Activated CD4-positive, alpha-beta T cell treated with anti-CD3 and anti-CD28 coated beads for 48 hours (primary cell): Measurements from ENCODE around the gene SAG.

Experiments used
- DNase-seq: peaks from one replicate; pipeline ENCODE4 v3.0.0-alpha.2; 2020

SAG gene

GRCh38 chr2:233289648-233290047, 18.0 kb upstream of the SAG start:
- no peak for DNase-seq

GRCh38 chr2:233290051-233290845, 17.4 kb upstream of the SAG start:
- DNase-seq, result no peak

DNA sequence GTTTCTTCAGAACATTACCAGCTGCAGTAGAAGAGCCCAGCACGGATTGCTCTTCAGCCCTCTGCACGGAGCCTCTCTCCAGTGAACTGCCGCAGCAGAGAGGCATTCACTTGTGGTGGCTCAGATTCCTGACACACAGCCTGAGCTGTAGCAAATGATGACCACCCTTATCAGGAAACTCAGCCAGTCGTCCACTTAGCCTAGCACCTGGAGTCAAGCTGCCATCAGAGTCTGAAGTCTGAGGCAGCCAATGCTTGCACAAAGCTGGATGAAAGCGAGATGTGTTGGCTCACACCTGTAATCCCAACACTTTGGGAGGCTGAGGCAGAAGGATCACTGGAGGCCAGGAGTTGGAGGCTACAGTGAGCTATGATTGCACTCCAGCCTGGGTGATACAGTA, 11.7 kb upstream of the SAG start:
- no peak for DNase-seq

DNA sequence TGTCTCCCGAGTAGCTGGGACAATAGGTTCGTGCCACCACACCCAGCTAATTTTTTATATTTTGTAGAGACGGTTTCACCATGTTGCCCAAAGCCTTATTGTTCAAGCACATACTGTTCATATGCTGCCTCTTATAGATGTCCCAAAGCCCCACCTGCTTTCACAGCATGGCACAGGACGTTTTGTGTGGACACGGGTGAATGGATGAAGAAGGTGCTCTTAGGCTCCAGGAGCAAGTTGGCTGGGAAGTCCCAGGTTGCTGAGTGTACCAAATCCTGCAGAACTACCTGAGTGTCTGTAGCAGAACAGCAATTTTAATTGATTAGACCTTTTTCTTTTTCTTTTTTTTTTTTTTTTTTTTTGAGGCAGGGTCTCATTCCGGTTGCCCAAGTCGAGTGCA, 10.5 kb upstream of the SAG start:
- no peak for DNase-seq

DNA sequence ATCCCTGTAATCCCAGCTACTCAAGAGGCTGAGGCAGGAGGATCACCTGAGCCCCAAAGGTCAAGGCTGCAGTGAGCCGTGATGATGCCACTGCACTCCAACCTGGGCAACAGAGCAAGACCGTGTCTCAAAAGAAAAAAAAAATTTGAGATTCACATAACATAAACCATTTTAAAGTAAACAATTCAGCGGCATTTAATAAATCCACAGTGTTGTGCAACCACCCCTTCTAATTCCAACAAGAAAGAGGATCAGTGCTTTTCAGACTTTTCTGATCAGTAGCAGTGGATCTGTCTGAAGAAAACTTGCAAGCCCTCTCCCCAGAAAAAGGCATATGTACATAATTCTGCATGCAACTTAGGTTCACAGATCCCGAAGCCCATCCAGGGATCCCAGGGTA, 7.2 kb upstream of the SAG start:
- DNase-seq, result no peak

DNA sequence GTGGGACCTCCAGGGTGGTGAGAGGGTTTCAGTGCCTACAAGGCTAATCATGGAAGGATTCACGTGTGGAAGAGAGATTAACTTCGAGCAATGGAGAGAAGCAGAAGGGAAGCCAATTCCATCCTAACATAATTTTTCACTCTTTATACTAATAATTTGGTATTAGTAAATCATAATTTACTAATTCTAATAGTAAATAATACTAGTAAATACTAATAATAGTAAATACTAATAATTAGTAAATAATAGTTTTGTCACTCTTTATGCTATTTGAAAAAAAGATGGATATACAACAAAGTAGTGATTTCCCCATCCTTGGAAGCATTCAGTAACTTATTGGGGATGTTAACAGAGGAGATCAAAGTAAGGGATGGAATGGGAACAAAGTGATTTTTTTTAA, 6.4 kb upstream of the SAG start:
- DNase-seq, result no peak

DNA sequence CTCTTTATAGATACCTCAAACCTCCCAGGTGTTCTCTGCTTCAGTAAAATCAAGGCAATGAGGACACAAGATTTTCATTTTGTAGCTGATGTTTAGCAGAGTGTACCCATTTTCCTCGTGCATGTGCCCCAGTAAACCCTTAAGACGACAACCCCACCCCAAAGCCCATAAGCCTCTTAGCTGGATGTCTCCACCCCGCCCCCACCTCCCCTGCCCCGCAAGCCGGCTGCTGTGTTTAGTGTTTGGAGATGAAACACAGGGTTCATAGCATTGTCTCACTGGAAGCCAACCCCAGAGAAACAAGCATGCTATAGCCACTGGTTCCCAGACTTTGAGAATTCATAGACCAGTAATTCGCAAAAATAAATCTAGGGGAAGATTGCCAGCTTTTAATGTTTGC, 5.8 kb upstream of the SAG start:
- no peak for DNase-seq

DNA sequence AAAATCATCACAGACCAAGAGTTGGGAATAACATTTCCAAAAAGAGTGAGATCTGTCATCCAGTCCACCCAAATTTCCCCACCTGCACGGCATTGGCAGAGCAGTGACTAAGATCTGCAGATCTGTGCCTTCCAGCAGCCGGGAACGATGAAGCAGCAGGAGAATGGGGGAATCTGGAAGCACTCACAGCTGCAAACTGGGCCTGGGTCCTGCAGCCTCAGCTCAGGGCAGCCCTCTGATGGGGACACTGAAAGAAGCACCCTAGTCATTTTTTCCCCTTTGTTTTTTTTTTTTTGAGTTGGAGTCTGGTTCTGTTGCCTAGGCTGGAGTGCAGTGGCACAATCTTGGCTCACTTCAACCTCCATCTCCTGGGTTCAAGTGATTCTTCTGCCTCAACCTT, 4.4 kb upstream of the SAG start:
- no peak for DNase-seq

- DNase-seq, result no peak
Observed at GRCh38 chr2:233311241-233311926, 3.8 kb downstream of the SAG start.

DNA sequence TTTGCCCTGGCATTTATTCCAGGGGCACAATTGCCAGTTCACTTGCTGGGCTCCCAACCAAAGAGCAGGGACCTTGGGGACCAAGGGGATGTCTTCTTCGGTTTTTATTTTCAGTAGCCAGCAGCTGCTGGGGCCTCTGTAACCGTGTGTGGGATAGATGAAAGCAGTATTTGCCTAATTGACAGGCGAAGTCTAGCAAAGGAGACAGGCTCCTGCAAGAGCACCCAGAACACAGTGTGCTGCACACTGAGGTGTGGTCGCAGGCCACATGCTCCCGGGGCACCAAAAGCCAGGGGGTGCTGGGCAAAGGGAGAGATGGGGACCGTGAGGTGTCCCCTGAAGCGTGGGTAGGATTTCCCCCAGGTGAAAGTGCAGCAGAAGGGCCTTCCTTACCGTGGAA, 5.3 kb downstream of the SAG start:
- DNase-seq, result no peak

DNA sequence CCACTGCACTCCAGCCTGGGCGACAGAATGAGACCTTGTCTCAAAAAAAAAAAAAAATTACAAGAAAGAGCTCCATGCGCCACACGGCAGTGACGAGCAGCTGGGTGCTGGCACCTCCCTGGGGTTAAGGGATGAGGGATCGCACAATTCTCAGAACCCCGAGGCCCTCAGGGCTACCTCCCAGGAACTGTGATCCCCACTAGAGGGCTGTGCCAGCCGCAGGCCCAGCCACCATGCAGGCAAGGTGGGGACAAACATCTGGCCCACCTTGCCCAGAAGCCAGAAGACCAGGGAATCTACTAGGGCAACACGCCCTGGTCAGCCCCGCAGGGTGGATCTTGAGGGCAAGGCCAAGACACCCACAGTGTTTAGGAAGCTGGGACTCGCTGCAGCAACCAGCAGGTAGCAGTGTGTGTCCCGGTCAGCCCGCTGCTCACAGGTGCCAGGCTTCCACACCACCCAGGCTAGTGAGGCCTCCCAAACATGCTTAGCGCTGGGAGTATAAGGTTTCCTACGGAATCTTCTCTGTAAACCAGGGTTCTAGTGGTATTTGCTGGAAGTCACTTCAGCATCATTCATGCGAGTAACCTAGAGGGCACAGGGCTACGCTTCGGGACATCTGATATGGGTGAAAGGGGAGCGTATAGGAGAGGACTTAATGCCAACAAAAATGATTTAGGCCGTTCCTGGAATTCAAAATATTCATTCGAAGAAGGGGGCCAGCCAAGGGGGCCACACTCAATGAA, 6.7 kb downstream of the SAG start:
- no peak for DNase-seq

DNA sequence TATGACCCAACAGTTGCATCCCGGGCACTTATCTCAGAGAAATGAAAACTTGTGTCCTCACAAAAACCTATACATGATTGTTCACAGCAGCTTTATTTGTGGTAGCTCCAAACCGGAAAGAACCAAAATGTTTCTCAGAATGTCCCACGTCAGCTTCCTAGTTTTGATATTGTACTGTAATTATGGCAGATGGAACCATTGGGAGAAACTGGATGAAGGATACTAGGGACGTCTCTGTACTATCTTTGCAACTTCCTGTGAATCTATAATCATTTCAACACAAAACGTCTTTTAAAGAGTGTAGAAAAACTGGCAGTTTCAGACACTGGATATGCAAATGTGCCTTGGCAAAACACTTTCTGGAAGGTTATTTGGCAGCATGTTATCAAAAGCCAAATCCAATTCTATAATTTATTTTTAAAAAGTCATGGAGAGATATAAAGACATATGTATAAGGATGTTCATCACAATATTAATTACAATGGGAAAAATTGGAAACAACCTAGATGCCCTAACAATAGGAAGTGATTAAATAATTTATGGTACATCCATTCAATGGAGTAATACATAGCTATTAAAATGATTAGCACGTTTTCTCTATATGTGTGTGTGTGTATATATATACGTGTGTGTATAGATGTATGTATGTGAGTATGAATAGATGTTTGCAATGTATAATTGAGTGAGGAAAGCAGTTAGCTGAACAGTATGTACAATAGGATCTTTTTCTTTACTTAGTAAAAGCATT, 9.8 kb downstream of the SAG start:
- no peak for DNase-seq

DNA sequence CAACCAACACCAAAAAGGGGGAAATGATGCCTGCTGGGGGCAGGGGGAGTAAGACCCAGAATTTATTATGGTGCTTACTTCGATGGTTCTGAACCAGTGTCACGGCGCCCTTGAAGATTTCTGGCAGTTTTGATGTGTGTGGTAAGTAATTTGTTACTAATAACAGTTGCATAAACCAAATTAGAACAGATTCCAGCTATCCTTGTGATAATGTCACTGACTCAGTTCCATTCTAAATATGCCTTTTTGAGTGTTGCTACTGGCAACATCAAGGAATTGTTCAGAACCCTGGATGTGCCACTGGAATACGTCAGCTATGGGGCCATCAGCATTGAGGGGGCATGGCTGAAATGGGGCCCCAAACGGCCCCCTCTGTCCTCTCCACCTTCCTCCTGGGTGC, 11.6 kb downstream of the SAG start:
- no peak for DNase-seq

GRCh38 chr2:233320470-233320869, 12.9 kb downstream of the SAG start:
- DNase-seq, result no peak

DNA sequence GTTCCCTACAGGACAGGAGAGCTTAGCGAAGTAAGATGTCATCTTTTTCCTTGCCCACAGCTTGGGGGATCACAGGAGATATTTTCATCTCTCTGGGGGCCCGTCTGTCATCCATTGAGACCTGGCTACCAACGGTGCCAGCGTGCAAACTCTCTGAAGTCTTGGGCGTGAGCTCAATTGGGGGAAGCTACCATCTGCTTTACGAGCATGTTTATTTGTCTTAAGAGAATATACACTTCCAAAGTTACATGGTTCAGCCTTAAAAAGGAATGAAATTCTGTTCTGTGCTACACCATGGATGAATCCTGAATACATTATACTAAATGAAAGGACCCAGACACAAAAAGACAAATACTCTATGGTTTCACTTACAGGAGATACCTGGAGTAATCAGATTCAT, 13.6 kb downstream of the SAG start:
- no peak for DNase-seq

GRCh38 chr2:233323851-233324250, 16.2 kb downstream of the SAG start:
- DNase-seq, result no peak

GRCh38 chr2:233325256-233325655, 17.6 kb downstream of the SAG start:
- DNase-seq, result no peak

DNA sequence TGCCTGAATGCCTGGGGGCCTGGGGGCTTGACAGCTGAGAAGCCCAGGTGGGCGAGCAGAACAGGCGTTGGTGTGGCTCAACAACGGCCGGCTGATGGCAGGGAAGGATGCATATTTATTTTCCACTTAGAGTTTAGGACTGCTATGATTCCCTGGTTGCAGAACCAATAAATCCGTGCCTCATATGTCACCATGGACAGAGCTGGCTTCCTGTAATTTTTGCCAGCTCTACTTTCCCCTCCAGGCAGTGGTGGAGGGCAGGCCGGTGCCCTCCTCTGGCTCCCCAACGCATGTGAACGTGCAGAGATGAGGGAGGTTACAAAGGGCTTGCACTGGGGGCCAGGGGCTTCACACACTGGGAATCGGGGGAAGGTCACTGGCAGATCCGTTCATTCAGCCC, 18.2 kb downstream of the SAG start:
- no peak for DNase-seq

DNA sequence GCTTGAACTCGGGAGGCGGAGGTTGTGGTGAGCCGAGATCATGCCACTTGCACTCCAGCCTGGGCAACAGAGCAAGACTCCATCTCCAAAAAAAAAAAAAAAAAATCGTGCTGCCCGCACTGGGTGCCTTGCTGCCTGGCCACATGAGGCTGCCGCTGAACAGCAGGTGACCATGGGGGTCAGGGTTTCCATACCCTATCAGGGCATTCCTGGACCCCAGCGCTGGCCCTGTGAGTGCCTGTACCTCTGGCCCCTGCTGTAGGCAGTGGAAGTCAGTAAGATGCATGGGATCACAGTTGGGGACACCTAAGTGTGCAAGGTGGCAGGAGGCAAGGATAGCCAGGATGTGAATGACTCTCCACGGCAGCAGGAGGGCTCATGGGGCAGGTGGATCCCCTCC, 18.9 kb downstream of the SAG start:
- no peak for DNase-seq

GRCh38 chr2:233328922-233329321, 21.3 kb downstream of the SAG start:
- DNase-seq, result no peak

DNA sequence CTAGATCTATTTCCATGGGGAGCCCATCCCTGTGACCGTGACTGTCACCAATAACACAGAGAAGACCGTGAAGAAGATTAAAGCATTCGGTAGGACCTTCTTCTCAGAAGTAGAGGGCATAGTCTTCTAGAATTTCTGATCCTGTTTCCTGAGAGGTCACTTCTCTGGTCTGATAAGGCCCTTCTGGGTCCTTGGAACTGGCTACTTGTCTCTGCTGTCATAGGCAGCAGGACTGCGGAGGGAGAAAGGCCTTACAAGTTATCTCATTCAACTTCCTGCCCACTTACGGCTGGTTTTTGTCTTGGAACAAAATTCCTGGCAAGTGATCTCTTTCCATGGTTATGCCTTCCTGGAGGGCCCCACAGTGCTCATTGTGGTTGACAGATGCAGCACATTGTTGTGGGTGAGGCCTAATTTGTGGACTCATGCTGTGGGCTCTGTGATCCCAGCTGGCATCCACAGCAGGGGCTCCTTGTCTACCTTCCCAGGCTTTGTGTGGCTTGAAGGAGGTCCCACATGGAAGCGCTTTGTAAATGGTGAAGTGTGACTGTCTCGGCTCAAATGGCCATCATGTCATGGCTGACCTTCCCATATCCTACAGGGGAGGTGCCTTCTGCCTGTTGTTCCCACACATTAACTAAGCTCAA, 22.0 kb downstream of the SAG start:
- DNase-seq, result no peak

DNA sequence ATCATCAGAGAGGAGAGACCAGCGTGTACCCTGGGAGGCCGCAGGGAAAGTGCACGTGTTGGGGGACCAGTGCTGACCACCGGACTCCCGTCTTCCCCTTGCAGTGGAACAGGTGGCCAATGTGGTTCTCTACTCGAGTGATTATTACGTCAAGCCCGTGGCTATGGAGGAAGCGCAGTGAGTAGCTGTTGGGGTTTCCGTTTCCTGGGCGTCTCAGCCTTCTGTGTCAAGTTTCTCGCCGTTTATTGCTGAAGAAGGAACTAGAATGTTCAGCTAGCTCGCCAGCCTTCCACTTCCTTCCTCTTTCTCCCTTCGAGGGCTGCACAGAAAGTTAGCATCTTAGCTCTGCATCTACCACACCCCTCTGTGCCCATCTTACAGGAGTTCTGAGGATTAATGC, 23.9 kb downstream of the SAG start:
- DNase-seq, result peak; percentile 66

DNA sequence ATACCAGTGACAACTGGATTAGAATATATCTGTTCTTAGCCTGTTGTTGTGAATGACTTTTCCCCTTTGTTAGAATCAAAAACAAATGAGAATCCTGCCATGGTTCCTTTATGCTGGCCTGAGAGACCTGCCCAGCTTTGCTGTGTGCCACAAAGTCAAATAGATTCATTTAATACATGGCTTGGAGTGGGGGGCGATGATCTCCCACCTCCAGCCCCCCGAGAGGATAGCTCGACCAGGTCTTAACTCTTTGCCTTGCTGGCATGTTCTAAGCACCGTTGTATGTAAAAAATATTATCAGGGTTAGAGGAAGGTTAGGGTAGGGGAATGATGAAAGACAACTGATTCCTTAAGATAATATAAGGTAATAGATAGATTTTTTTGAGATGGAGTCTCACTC, 24.5 kb downstream of the SAG start:
- no peak for DNase-seq
